Measurements from ENCODE around the gene POMC.
"Not testable (repeated sequence)": the region's sequence is repeated elsewhere in the genome, so short reads cannot be mapped to it uniquely, and the experiment has no call there.

POMC gene

GRCh38 chr2:25176138-25176537, 7.8 kb upstream of the POMC start:
- Histone ChIP-seq H3K27me3 (ENCODE audit: control insufficient read depth, insufficient read depth, low read length) (peaks cover 3% of the 10 kb centered on the region), H3K4me1 (ENCODE audit: control insufficient read depth, insufficient read depth, low read length) (no peaks in the 10 kb centered on the region)

GRCh38 chr2:25174192-25174861, 5.9 kb upstream of the POMC start:
- Histone ChIP-seq H3K4me3 (ENCODE audit: low read depth, low read length) (no peak overlapping the region), H3K36me3 (ENCODE audit: control insufficient read depth, insufficient read depth, low read length) (no peaks in the 10 kb centered on the region), H3K9me3 (ENCODE audit: control insufficient read depth, insufficient read depth, low read length) (no peaks in the 10 kb centered on the region), H3K27me3 (ENCODE audit: control insufficient read depth, insufficient read depth, low read length) (peaks cover 17% of the 10 kb centered on the region), H3K9ac (ENCODE audit: low read depth, low read length) (no peak overlapping the region), H3K4me1 (ENCODE audit: control insufficient read depth, insufficient read depth, low read length) (peaks cover 1% of the 10 kb centered on the region)

More at GRCh38 chr2:25176138-25176537, 7.8 kb upstream of the POMC start:
- Histone ChIP-seq H3K9me3 (ENCODE audit: control insufficient read depth, insufficient read depth, low read length) (no peaks in the 10 kb centered on the region), H3K9ac (ENCODE audit: low read depth, low read length) (no peak overlapping the region), H3K36me3 (ENCODE audit: control insufficient read depth, insufficient read depth, low read length) (no peaks in the 10 kb centered on the region), H3K4me3 (ENCODE audit: low read depth, low read length) (no peak overlapping the region)

GRCh38 chr2:25173719-25174118, 5.3 kb upstream of the POMC start:
- H3K4me1 ChIP-seq (ENCODE audit: control insufficient read depth, insufficient read depth, low read length): peaks cover 5% of the 10 kb centered on the region
- no peak overlapping the region for H3K4me3 ChIP-seq (ENCODE audit: low read depth, low read length)
- H3K9me3 ChIP-seq (ENCODE audit: control insufficient read depth, insufficient read depth, low read length): no peaks in the 10 kb centered on the region
- no peak overlapping the region for H3K9ac ChIP-seq (ENCODE audit: low read depth, low read length)
- peaks cover 23% of the 10 kb centered on the region for H3K27me3 ChIP-seq (ENCODE audit: control insufficient read depth, insufficient read depth, low read length)
- H3K36me3 ChIP-seq (ENCODE audit: control insufficient read depth, insufficient read depth, low read length): no peaks in the 10 kb centered on the region

- Histone ChIP-seq H3K36me3 (ENCODE audit: control insufficient read depth, insufficient read depth, low read length) (no peaks in the 10 kb centered on the region), H3K4me1 (ENCODE audit: control insufficient read depth, insufficient read depth, low read length) (peaks cover 5% of the 10 kb centered on the region), H3K9me3 (ENCODE audit: control insufficient read depth, insufficient read depth, low read length) (no peaks in the 10 kb centered on the region), H3K4me3 (ENCODE audit: low read depth, low read length) (no peak overlapping the region), H3K27me3 (ENCODE audit: control insufficient read depth, insufficient read depth, low read length) (peaks cover 48% of the 10 kb centered on the region), H3K9ac (ENCODE audit: low read depth, low read length) (no peak overlapping the region)
These were observed 2.5 kb upstream of the POMC start for GRCh38 chr2:25170888-25171287.

GRCh38 chr2:25169073-25169470, 692 bp upstream of the POMC start:
- H3K9me3 ChIP-seq (ENCODE audit: control insufficient read depth, insufficient read depth, low read length): no peaks in the 10 kb centered on the region
- no peak overlapping the region for H3K9ac ChIP-seq (ENCODE audit: low read depth, low read length)
- H3K4me3 ChIP-seq (ENCODE audit: low read depth, low read length): peak overlapping the region; percentile 58
- H3K36me3 ChIP-seq (ENCODE audit: control insufficient read depth, insufficient read depth, low read length): no peaks in the 10 kb centered on the region
- H3K4me1 ChIP-seq (ENCODE audit: control insufficient read depth, insufficient read depth, low read length): peaks cover 5% of the 10 kb centered on the region
- H3K27me3 ChIP-seq (ENCODE audit: control insufficient read depth, insufficient read depth, low read length): peaks cover 45% of the 10 kb centered on the region

GRCh38 chr2:25165992-25166875, 2.1 kb downstream of the POMC start:
- Histone ChIP-seq H3K9me3 (ENCODE audit: control insufficient read depth, insufficient read depth, low read length) (no peaks in the 10 kb centered on the region), H3K4me1 (ENCODE audit: control insufficient read depth, insufficient read depth, low read length) (peaks cover 5% of the 10 kb centered on the region), H3K9ac (ENCODE audit: low read depth, low read length) (no peak overlapping the region), H3K27me3 (ENCODE audit: control insufficient read depth, insufficient read depth, low read length) (peaks cover 45% of the 10 kb centered on the region), H3K36me3 (ENCODE audit: control insufficient read depth, insufficient read depth, low read length) (no peaks in the 10 kb centered on the region), H3K4me3 (ENCODE audit: low read depth, low read length) (no peak overlapping the region)

- H3K27me3 ChIP-seq (ENCODE audit: control insufficient read depth, insufficient read depth, low read length): peaks cover 33% of the 10 kb centered on the region
These were observed 3.8 kb downstream of the POMC start for GRCh38 chr2:25164561-25164960.

GRCh38 chr2:25162061-25162460, 6.3 kb downstream of the POMC start:
- H3K36me3 ChIP-seq (ENCODE audit: control insufficient read depth, insufficient read depth, low read length); H3K4me1 ChIP-seq (ENCODE audit: control insufficient read depth, insufficient read depth, low read length); H3K9me3 ChIP-seq (ENCODE audit: control insufficient read depth, insufficient read depth, low read length); H3K9ac ChIP-seq (ENCODE audit: low read depth, low read length); H3K4me3 ChIP-seq (ENCODE audit: low read depth, low read length): not testable (repeated sequence)
- H3K27me3 ChIP-seq (ENCODE audit: control insufficient read depth, insufficient read depth, low read length): peaks cover 10% of the 10 kb centered on the region

More at GRCh38 chr2:25164561-25164960, 3.8 kb downstream of the POMC start:
- Histone ChIP-seq H3K9me3 (ENCODE audit: control insufficient read depth, insufficient read depth, low read length) (no peaks in the 10 kb centered on the region), H3K36me3 (ENCODE audit: control insufficient read depth, insufficient read depth, low read length) (no peaks in the 10 kb centered on the region), H3K4me3 (ENCODE audit: low read depth, low read length) (no peak overlapping the region), H3K4me1 (ENCODE audit: control insufficient read depth, insufficient read depth, low read length) (peaks cover 8% of the 10 kb centered on the region), H3K9ac (ENCODE audit: low read depth, low read length) (no peak overlapping the region)

- Histone ChIP-seq H3K9me3 (ENCODE audit: control insufficient read depth, insufficient read depth, low read length) (no peaks in the 10 kb centered on the region), H3K4me3 (ENCODE audit: low read depth, low read length) (peak overlapping the region; percentile 13), H3K27me3 (ENCODE audit: control insufficient read depth, insufficient read depth, low read length) (peaks cover 2% of the 10 kb centered on the region), H3K4me1 (ENCODE audit: control insufficient read depth, insufficient read depth, low read length) (peaks cover 3% of the 10 kb centered on the region), H3K9ac (ENCODE audit: low read depth, low read length) (no peak overlapping the region), H3K36me3 (ENCODE audit: control insufficient read depth, insufficient read depth, low read length) (no peaks in the 10 kb centered on the region)
These were observed 7.2 kb downstream of the POMC start for GRCh38 chr2:25161055-25161781.

GRCh38 chr2:25160376-25160775, 8.0 kb downstream of the POMC start:
- Histone ChIP-seq H3K27me3 (ENCODE audit: control insufficient read depth, insufficient read depth, low read length) (no peaks in the 10 kb centered on the region), H3K4me1 (ENCODE audit: control insufficient read depth, insufficient read depth, low read length) (peaks cover 3% of the 10 kb centered on the region), H3K36me3 (ENCODE audit: control insufficient read depth, insufficient read depth, low read length) (no peaks in the 10 kb centered on the region), H3K9me3 (ENCODE audit: control insufficient read depth, insufficient read depth, low read length) (no peaks in the 10 kb centered on the region), H3K4me3 (ENCODE audit: low read depth, low read length) (no peak overlapping the region), H3K9ac (ENCODE audit: low read depth, low read length) (no peak overlapping the region)

- Histone ChIP-seq H3K9ac (ENCODE audit: low read depth, low read length) (no peak overlapping the region), H3K27me3 (ENCODE audit: control insufficient read depth, insufficient read depth, low read length) (no peaks in the 10 kb centered on the region), H3K36me3 (ENCODE audit: control insufficient read depth, insufficient read depth, low read length) (no peaks in the 10 kb centered on the region), H3K4me3 (ENCODE audit: low read depth, low read length) (no peak overlapping the region), H3K4me1 (ENCODE audit: control insufficient read depth, insufficient read depth, low read length) (peaks cover 3% of the 10 kb centered on the region), H3K9me3 (ENCODE audit: control insufficient read depth, insufficient read depth, low read length) (no peaks in the 10 kb centered on the region)
These were observed 8.4 kb downstream of the POMC start for GRCh38 chr2:25159949-25160348.
